Prostate gland (tissue), 2 donors: ENCODE results near the gene FARP1. TPM values are rescaled to one million over a fixed set of nuclear protein-coding genes. Genes with fewer than 3 reads are reported as not detected.

ENCODE experiments used
- DNase-seq: peaks from one replicate; pipeline ENCODE4 v3.0.0-alpha.2; 2019; ENCODE audit warnings: low spot score
- H3K27ac ChIP-seq, 2 donors: fragments of 200-600 bp; sonication (generic); 2 replicates each; pipeline ENCODE4 v1.5.1; 2017 to 2019
- H3K27me3 ChIP-seq: fragments of 200-600 bp; sonication (generic); replicated peaks from 2 replicates; pipeline ENCODE4 v1.5.1; 2019; ENCODE audit not compliant: insufficient read depth
- H3K36me3 ChIP-seq, 2 donors: fragments of 200-600 bp; sonication (generic); 1 replicate in 1 of 2; 2 replicates in 1 of 2; pipeline versions ENCODE4 v1.5.1 to v1.8.1; 2017 to 2019
- H3K4me1 ChIP-seq: fragments of 200-600 bp; sonication (generic); replicated peaks from 2 replicates; pipeline ENCODE4 v1.5.1; 2019
- H3K4me3 ChIP-seq, 2 donors: fragments of 200-600 bp; sonication (generic); 2 replicates each; pipeline ENCODE4 v1.5.1; 2017 to 2019
- H3K9me3 ChIP-seq: fragments of 200-600 bp; sonication (generic); 2 replicates; pipeline ENCODE4 v1.5.1; 2017
- CTCF ChIP-seq, 4 experiments: fragments of 200-600 bp in 2 of 4; fragments of 450-650 bp in 2 of 4; sonication (generic) in 2 of 4; IDR thresholded peaks; 1 replicate in 3 of 4; 2 replicates in 1 of 4; pipeline ENCODE4 v1.5.1; 2016 to 2019; ENCODE audit warnings: antibody characterized with exemption in 4 of 4, mild to moderate bottlenecking in 2 of 4, moderate library complexity in 2 of 4
- POLR2A ChIP-seq: fragments of 450-650 bp; IDR thresholded peaks from one replicate; pipeline ENCODE4 v1.6.1; 2016; ENCODE audit warnings: antibody characterized with exemption, mild to moderate bottlenecking
- POLR2AphosphoS5 ChIP-seq: sonication (generic); formaldehyde crosslinking; IDR thresholded peaks from one replicate; pipeline ENCODE4 v1.6.1; 2017; ENCODE audit warnings: antibody characterized with exemption
- WGBS: methylation state at CpG from one replicate; pipeline ENCODE4 v1.1.5; 2018; 5-methylcytosine and 5-hydroxymethylcytosine counted together
- intact Hi-C: fragments of 100-400 bp; cut with DNase I; formaldehyde crosslinking; loops from one replicate; pipeline ENCODE4 v1.14.2; 2022
- total RNA-seq, 2 donors: library from RNA; depleted of rRNA; stranded (reverse); fragments of >200 nt; gene quantifications; one replicate each; pipeline ENCODE4 v1.1.0, GENCODE V29; 2016

Gene FARP1
- total RNA-seq: 10 to 100 TPM; 70.6 to 77.5 TPM

GRCh38 chr13:98142380-98143156, at the start of gene FARP1:
FARP1 (plus strand) TSS chr13:98143094; CDS start chr13:98213243, 70,149 bp downstream.
- Histone ChIP-seq H3K27me3 (no peaks in the 10 kb centered on the region), H3K9me3 (no peaks in the 10 kb centered on the region), H3K4me3 (peak within 1 kb of the TSS; percentile 82 to 93), H3K36me3 (no peaks in the 10 kb centered on the region), H3K4me1 (peaks cover 5% of the 10 kb centered on the region), H3K27ac (peak within 1 kb of the TSS; percentile 74 to 85)
- DNase-seq: peak; percentile 81
- intact Hi-C loops: loop anchor here (5.0 to 10.0 kb wide), 3 partner anchors 82 to 530 kb away; no protein-coding TSS in a partner anchor
- TF ChIP-seq CTCF (IDR thresholded peaks at IDR 0.05) (peak; percentile 37 to 84 (median 62)), POLR2AphosphoS5 (no peak)
- WGBS: 2% methylated on average over 35 of the region's 98 CpGs

- no peak overlapping the region for H3K4me3 ChIP-seq
- no peaks in the 10 kb centered on the region for H3K9me3 ChIP-seq
- intact Hi-C loops: no loop called here
- TF ChIP-seq POLR2AphosphoS5 (no peak), CTCF (IDR thresholded peaks at IDR 0.05) (no peak), POLR2A (no peak)
- H3K4me1 ChIP-seq: no peaks in the 10 kb centered on the region
- 94% methylated on average over 6 of the region's 6 CpGs for WGBS
- H3K27me3 ChIP-seq: no peaks in the 10 kb centered on the region
- no peak overlapping the region for H3K27ac ChIP-seq
- DNase-seq: no peak
- H3K36me3 ChIP-seq: no peaks in the 10 kb centered on the region
Measured at GRCh38 chr13:98094678-98095266, 48.1 kb upstream of the FARP1 start.

- H3K4me1 ChIP-seq: no peaks in the 10 kb centered on the region
- DNase-seq: no peak
- no peaks in the 10 kb centered on the region for H3K9me3 ChIP-seq
- intact Hi-C loops: no loop called here
- H3K4me3 ChIP-seq: no peak overlapping the region
- H3K36me3 ChIP-seq: no peaks in the 10 kb centered on the region
- no peak overlapping the region for H3K27ac ChIP-seq
- 39% methylated on average over 5 of the region's 5 CpGs for WGBS
- TF ChIP-seq CTCF (IDR thresholded peaks at IDR 0.05) (no peak), POLR2A (no peak), POLR2AphosphoS5 (no peak)
- no peaks in the 10 kb centered on the region for H3K27me3 ChIP-seq
Measured at GRCh38 chr13:98096059-98096458, 46.8 kb upstream of the FARP1 start.

- 91% methylated on average over 5 of the region's 5 CpGs for WGBS
- no peaks in the 10 kb centered on the region for H3K27me3 ChIP-seq
- no peak for TF ChIP-seq POLR2A
- TF ChIP-seq POLR2AphosphoS5: no peak
- TF ChIP-seq CTCF (IDR thresholded peaks at IDR 0.05): no peak
- DNase-seq: no peak
- H3K9me3 ChIP-seq: no peaks in the 10 kb centered on the region
- H3K36me3 ChIP-seq: no peaks in the 10 kb centered on the region
- no peaks in the 10 kb centered on the region for H3K4me1 ChIP-seq
- no peak overlapping the region for H3K4me3 ChIP-seq
- intact Hi-C loops: no loop called here
- no peak overlapping the region for H3K27ac ChIP-seq
Measured at GRCh38 chr13:98097749-98098148, 45.1 kb upstream of the FARP1 start.
